ENCODE data around the gene CAPNS2.

DNA sequence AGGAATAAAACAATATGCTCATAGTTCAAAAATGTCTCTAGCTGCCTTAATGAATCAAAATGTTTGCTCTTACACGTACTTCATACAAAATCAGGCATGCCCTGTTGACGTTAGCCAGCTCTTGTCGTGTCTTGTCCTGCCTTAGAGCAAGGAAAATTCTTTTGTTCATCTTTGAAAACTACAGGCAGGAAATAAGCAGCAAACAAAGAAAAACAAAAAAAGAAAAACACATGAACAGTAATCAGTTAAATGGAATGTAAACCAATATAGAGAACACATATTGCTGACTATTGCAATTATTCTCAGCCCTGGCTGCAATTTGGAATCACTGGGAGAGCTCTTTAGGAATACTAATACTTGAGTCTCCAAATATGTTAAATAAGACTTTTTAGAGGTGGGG lies 1.7 kb downstream of the CAPNS2 start:
- TF ChIP-seq TARDBP (IDR thresholded peaks at IDR 0.05) = no peak
- no peak for TF ChIP-seq CTBP1 (IDR thresholded peaks at IDR 0.05; ENCODE audit: borderline replicate concordance)
- no peak for TF ChIP-seq FOXM1 (IDR thresholded peaks at IDR 0.05; ENCODE audit: borderline replicate concordance)
- TF ChIP-seq SUZ12 (IDR thresholded peaks at IDR 0.05) = no peak
- TF ChIP-seq FOXK2 (IDR thresholded peaks at IDR 0.05) = no peak
- no peak for TF ChIP-seq HDGF (IDR thresholded peaks at IDR 0.05; ENCODE audit: borderline replicate concordance)
- TF ChIP-seq, protein P1, sequence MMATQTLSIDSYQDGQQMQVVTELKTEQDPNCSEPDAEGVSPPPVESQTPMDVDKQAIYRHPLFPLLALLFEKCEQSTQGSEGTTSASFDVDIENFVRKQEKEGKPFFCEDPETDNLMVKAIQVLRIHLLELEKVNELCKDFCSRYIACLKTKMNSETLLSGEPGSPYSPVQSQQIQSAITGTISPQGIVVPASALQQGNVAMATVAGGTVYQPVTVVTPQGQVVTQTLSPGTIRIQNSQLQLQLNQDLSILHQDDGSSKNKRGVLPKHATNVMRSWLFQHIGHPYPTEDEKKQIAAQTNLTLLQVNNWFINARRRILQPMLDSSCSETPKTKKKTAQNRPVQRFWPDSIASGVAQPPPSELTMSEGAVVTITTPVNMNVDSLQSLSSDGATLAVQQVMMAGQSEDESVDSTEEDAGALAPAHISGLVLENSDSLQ (IDR thresholded peaks at IDR 0.05) = no peak
- no peak for TF ChIP-seq SP1 (IDR thresholded peaks at IDR 0.05)
- no peak for TF ChIP-seq NFRKB (IDR thresholded peaks at IDR 0.05)
- no peak for TF ChIP-seq BHLHE40 (IDR thresholded peaks at IDR 0.05; ENCODE audit: borderline replicate concordance)
- no peak for TF ChIP-seq FOXA1 (IDR thresholded peaks at IDR 0.05)
- no peak for TF ChIP-seq LEF1 (IDR thresholded peaks at IDR 0.05; ENCODE audit: borderline replicate concordance)
- no peak for TF ChIP-seq ARNT (IDR thresholded peaks at IDR 0.05)
- TF ChIP-seq L3MBTL2 (conservative IDR thresholded peaks at IDR 0.05) = no peak
